Esophagus muscularis mucosa (tissue), 4 donors: ENCODE results near the gene SLC25A26. TPM values are rescaled to one million over a fixed set of nuclear protein-coding genes. Genes with fewer than 3 reads are reported as not detected.

Experiments
- DNase-seq: peaks from one replicate; pipeline ENCODE4 v3.0.0-alpha.2; 2017; ENCODE audit errors: extremely low spot score
- H3K27ac ChIP-seq, 4 donors: fragments of 200-600 bp; sonication (generic); replicated peaks in 1 of 4; 1 replicate in 3 of 4; 2 replicates in 1 of 4; pipeline ENCODE4 v1.5.1; 2016 to 2019; ENCODE audit warnings: mild to moderate bottlenecking in 1 of 4
- H3K27me3 ChIP-seq, 4 donors: fragments of 200-600 bp; sonication (generic); one replicate each; pipeline versions ENCODE4 v1.5.1 to v1.6.0; 2016 to 2019
- H3K36me3 ChIP-seq, 4 donors: fragments of 200-600 bp; sonication (generic); one replicate each; pipeline ENCODE4 v1.5.1; 2016 to 2019
- H3K4me1 ChIP-seq, 4 donors: fragments of 200-600 bp; sonication (generic); one replicate each; pipeline ENCODE4 v1.5.1; 2016 to 2019
- H3K4me3 ChIP-seq, 4 donors: fragments of 200-600 bp; sonication (generic); 1 replicate in 2 of 4; 2 replicates in 2 of 4; pipeline ENCODE4 v1.5.1; 2016 to 2019; ENCODE audit warnings: mild to moderate bottlenecking in 4 of 4, moderate library complexity in 1 of 4
- H3K9me3 ChIP-seq, 4 donors: fragments of 200-600 bp; sonication (generic); 1 replicate in 3 of 4; 2 replicates in 1 of 4; pipeline ENCODE4 v1.5.1; 2016 to 2019
- CTCF ChIP-seq, 3 experiments: fragments of 200-600 bp in 2 of 3; fragments of 450-650 bp in 1 of 3; sonication (generic) in 2 of 3; IDR thresholded peaks; one replicate each; pipeline ENCODE4 v1.5.1; 2017 to 2019; ENCODE audit warnings: antibody characterized with exemption in 3 of 3, mild to moderate bottlenecking in 2 of 3, moderate library complexity in 1 of 3
- EP300 ChIP-seq: sonication (generic); formaldehyde crosslinking; IDR thresholded peaks from one replicate; pipeline ENCODE4 v1.6.1; 2017; ENCODE audit warnings: antibody characterized with exemption
- POLR2A ChIP-seq: fragments of 450-650 bp; IDR thresholded peaks from one replicate; pipeline ENCODE4 v1.6.1; 2017; ENCODE audit warnings: antibody characterized with exemption, moderate library complexity, mild to moderate bottlenecking, low read depth
- POLR2AphosphoS5 ChIP-seq, 2 donors: sonication (generic); formaldehyde crosslinking; IDR thresholded peaks; one replicate each; pipeline ENCODE4 v1.6.1; 2017; ENCODE audit warnings: antibody characterized with exemption in 2 of 2
- WGBS: methylation state at CpG from one replicate; pipeline ENCODE4 v1.1.5; 2018; 5-methylcytosine and 5-hydroxymethylcytosine counted together
- intact Hi-C: fragments of 100-400 bp; cut with DNase I; formaldehyde crosslinking; loops from one replicate; pipeline ENCODE4 v1.15.1; 2023
- total RNA-seq, 4 donors: library from RNA; depleted of rRNA; stranded (reverse); fragments of >200 nt; gene quantifications; one replicate each; pipeline versions ENCODE4 v1.1.0 to v1.2.1, GENCODE V29; 2016

Gene SLC25A26
- total RNA-seq, 4 donors from 2014 or later: 23.0 to 39.0 (median 26.0) TPM

GRCh38 chr3:66414846-66415245 lies 194.0 kb downstream of the SLC25A26 start:
- Histone ChIP-seq H3K4me1 (peaks cover 70 to 100% (median 98%) of the 10 kb centered on the region in 4 donors), H3K27me3 (no peaks in the 10 kb centered on the region), H3K9me3 (no peaks in the 10 kb centered on the region), H3K36me3 (peaks cover 0 to 47% (median 27%) of the 10 kb centered on the region in 4 donors), H3K27ac (peak overlapping the region; percentile 73 to 86 (median 78)), H3K4me3 (no peak overlapping the region)
- WGBS: 84% methylated on average over 5 of the region's 5 CpGs
- TF ChIP-seq POLR2AphosphoS5 (IDR thresholded peaks at IDR 0.05) (no peak), CTCF (IDR thresholded peaks at IDR 0.05) (no peak), POLR2A (no peak), EP300 (no peak)
- DNase-seq: no peak
- intact Hi-C loops: no loop called here

- no peak for DNase-seq
- Histone ChIP-seq H3K27ac (peak overlapping the region; percentile 73 to 86 (median 78)), H3K9me3 (no peaks in the 10 kb centered on the region), H3K4me3 (no peak overlapping the region), H3K36me3 (peaks cover 0 to 36% (median 20%) of the 10 kb centered on the region in 4 donors), H3K27me3 (no peaks in the 10 kb centered on the region), H3K4me1 (peaks cover 66 to 99% (median 94%) of the 10 kb centered on the region in 4 donors)
- 44% methylated on average over 5 of the region's 5 CpGs for WGBS
- TF ChIP-seq POLR2AphosphoS5 (IDR thresholded peaks at IDR 0.05) (peak in 1 of 2 donors; percentile 28), CTCF (IDR thresholded peaks at IDR 0.05) (no peak), EP300 (no peak)
- intact Hi-C loops: no loop called here
Observed at GRCh38 chr3:66415867-66416428, 195.1 kb downstream of the SLC25A26 start.

GRCh38 chr3:66416556-66417304 lies 195.9 kb downstream of the SLC25A26 start:
- TF ChIP-seq POLR2AphosphoS5 (IDR thresholded peaks at IDR 0.05) (no peak), EP300 (no peak), CTCF (IDR thresholded peaks at IDR 0.05) (no peak), POLR2A (no peak)
- Histone ChIP-seq H3K9me3 (peaks cover 0 to under 1% (median 0%) of the 10 kb centered on the region in 4 donors), H3K4me3 (no peak overlapping the region), H3K27me3 (no peaks in the 10 kb centered on the region), H3K4me1 (peaks cover 59 to 91% (median 86%) of the 10 kb centered on the region in 4 donors), H3K27ac (peak overlapping the region; percentile 73 to 86 (median 78)), H3K36me3 (peaks cover 0 to 31% (median 19%) of the 10 kb centered on the region in 4 donors)
- WGBS: 65% methylated on average over 13 of the region's 14 CpGs
- intact Hi-C loops: no loop called here
- no peak for DNase-seq

- Histone ChIP-seq H3K36me3 (peaks cover 0 to 14% (median 6%) of the 10 kb centered on the region in 4 donors), H3K27ac (peak overlapping the region; percentile 73 to 86 (median 78)), H3K27me3 (no peaks in the 10 kb centered on the region), H3K4me1 (peaks cover 50 to 79% (median 71%) of the 10 kb centered on the region in 4 donors), H3K9me3 (peaks cover 0 to 3% (median 0%) of the 10 kb centered on the region in 4 donors), H3K4me3 (no peak overlapping the region)
- WGBS: 48% methylated on average over 12 of the region's 12 CpGs
- intact Hi-C loops: no loop called here
- TF ChIP-seq EP300 (peak; percentile 7), CTCF (IDR thresholded peaks at IDR 0.05) (peak in 2 of 3 experiments; percentile 20 to 23), POLR2AphosphoS5 (IDR thresholded peaks at IDR 0.05) (peak in 1 of 2 donors; percentile 23), POLR2A (no peak)
- DNase-seq: no peak
Observed at GRCh38 chr3:66418475-66418931, 197.7 kb downstream of the SLC25A26 start.
